ENCODE results near the gene TMEM242. TPM values are rescaled to one million over a fixed set of nuclear protein-coding genes. Genes with fewer than 3 reads are reported as not detected.
"Not testable (repeated sequence)": the region's sequence is repeated elsewhere in the genome, so short reads cannot be mapped to it uniquely, and the experiment has no call there.

Gene TMEM242
- total and polyA plus RNA-seq, 7 donors = 1.8 to 10.0 (median 6.9) TPM

GRCh38 chr6:157343732-157344131 lies 20.4 kb upstream of the TMEM242 start:
- no peak overlapping the region for H3K27ac ChIP-seq
- no peaks in the 10 kb centered on the region for H3K4me1 ChIP-seq
- H3K27me3 ChIP-seq = no peaks in the 10 kb centered on the region
- no peak for DNase-seq
- no peaks in the 10 kb centered on the region for H3K36me3 ChIP-seq
- intact Hi-C loops (cut with DNase I) = no loop called here
- no peak overlapping the region for H3K4me3 ChIP-seq
- TF ChIP-seq EP300 (IDR thresholded peaks at IDR 0.05) (no peak), POLR2AphosphoS5 (IDR thresholded peaks at IDR 0.05) (no peak), POLR2A (IDR thresholded peaks at IDR 0.05) (no peak), CTCF (IDR thresholded peaks at IDR 0.05) (no peak)
- no peaks in the 10 kb centered on the region for H3K9me3 ChIP-seq
- 59 to 75% methylated on average over 4 of the region's 4 CpGs for WGBS, 2 donors

GRCh38 chr6:157339432-157339831 lies 16.1 kb upstream of the TMEM242 start:
- H3K4me1 ChIP-seq = no peaks in the 10 kb centered on the region
- intact Hi-C loops (cut with DNase I) = no loop called here
- TF ChIP-seq EP300 (IDR thresholded peaks at IDR 0.05) (no peak), POLR2AphosphoS5 (IDR thresholded peaks at IDR 0.05) (no peak), CTCF (IDR thresholded peaks at IDR 0.05) (no peak), POLR2A (IDR thresholded peaks at IDR 0.05) (no peak)
- H3K4me3 ChIP-seq = no peak overlapping the region
- no peaks in the 10 kb centered on the region for H3K36me3 ChIP-seq
- H3K27me3 ChIP-seq = no peaks in the 10 kb centered on the region
- H3K27ac ChIP-seq = no peak overlapping the region
- 86 to 88% methylated on average over 1 of the region's 1 CpG for WGBS, 2 donors
- no peak for DNase-seq
- H3K9me3 ChIP-seq = no peaks in the 10 kb centered on the region

- Histone ChIP-seq H3K4me3 (no peak overlapping the region), H3K4me1 (no peaks in the 10 kb centered on the region), H3K27ac (no peak overlapping the region), H3K27me3 (peaks cover 0 to 9% (median 3%) of the 10 kb centered on the region in 3 donors), H3K36me3 (no peaks in the 10 kb centered on the region), H3K9me3 (no peaks in the 10 kb centered on the region)
- DNase-seq = no peak
- intact Hi-C loops (cut with DNase I) = no loop called here
- TF ChIP-seq POLR2A (IDR thresholded peaks at IDR 0.05) (no peak), POLR2AphosphoS5 (IDR thresholded peaks at IDR 0.05) (no peak), EP300 (IDR thresholded peaks at IDR 0.05) (no peak), CTCF (IDR thresholded peaks at IDR 0.05) (no peak)
- WGBS, 2 donors = 67 to 83% methylated on average over 2 of the region's 2 CpGs
These were observed 14.4 kb upstream of the TMEM242 start for GRCh38 chr6:157337751-157338150.

- 83 to 89% methylated on average over 3 of the region's 3 CpGs for WGBS, 2 donors
- DNase-seq; intact Hi-C loops (cut with DNase I): not testable (repeated sequence)
These were observed 14.0 kb upstream of the TMEM242 start for GRCh38 chr6:157337276-157337675.

GRCh38 chr6:157335829-157336228 lies 12.5 kb upstream of the TMEM242 start:
- TF ChIP-seq CTCF (IDR thresholded peaks at IDR 0.05) (no peak), EP300 (IDR thresholded peaks at IDR 0.05) (no peak), POLR2A (IDR thresholded peaks at IDR 0.05) (no peak), POLR2AphosphoS5 (IDR thresholded peaks at IDR 0.05) (no peak)
- 35 to 65% methylated on average over 6 of the region's 6 CpGs for WGBS, 2 donors
- H3K27me3 ChIP-seq = peaks cover 0 to 9% (median 3%) of the 10 kb centered on the region in 3 donors
- no peaks in the 10 kb centered on the region for H3K36me3 ChIP-seq
- no peak overlapping the region for H3K27ac ChIP-seq
- no peaks in the 10 kb centered on the region for H3K4me1 ChIP-seq
- intact Hi-C loops (cut with DNase I) = no loop called here
- H3K9me3 ChIP-seq = no peaks in the 10 kb centered on the region
- no peak for DNase-seq
- H3K4me3 ChIP-seq = no peak overlapping the region

More at GRCh38 chr6:157337276-157337675, 14.0 kb upstream of the TMEM242 start:
- not testable (repeated sequence) for H3K9me3 ChIP-seq, H3K27ac ChIP-seq, H3K4me1 ChIP-seq, H3K36me3 ChIP-seq, H3K4me3 ChIP-seq, H3K27me3 ChIP-seq
